T47D (cell line): ENCODE results near the gene CYB5R3.

Experiments
- DNase-seq, 2 experiments: peaks; one replicate each; pipeline versions ENCODE4 v3.0.0 to v3.0.0-alpha.2; 2011 to 2012; ENCODE audit warnings: low read depth in 1 of 2, low spot score in 1 of 2
- JUND ChIP-seq: IDR thresholded peaks from 2 replicates; pipeline ENCODE4 v1.6.1; 2012; ENCODE audit warnings: low read depth
- in situ Hi-C: cut with HindIII; loops from 2 replicates; pipeline ENCODE4 v1.10.0; 2016; ENCODE audit warnings: low sequenced_read_pairs, low pct_unique_long_range_greater_than_20kb

Gene CYB5R3

GRCh38 chr22:42649246-42650099 is at the start of gene CYB5R3:
CYB5R3 (minus strand) TSS chr22:42649392; CDS start chr22:42649315, 77 bp downstream.
- no peak for TF ChIP-seq JUND
- in situ Hi-C loops, result no loop called here
- DNase-seq, result peak; percentile 72 to 90

GRCh38 chr22:42697542-42698013 is 48.4 kb upstream of the CYB5R3 start:
- no peak for DNase-seq

GRCh38 chr22:42696331-42696967 is 47.3 kb upstream of the CYB5R3 start:
- no peak for TF ChIP-seq JUND
- DNase-seq, result no peak
- in situ Hi-C loops, result no loop called here

More at GRCh38 chr22:42697542-42698013, 48.4 kb upstream of the CYB5R3 start:
- in situ Hi-C loops, result no loop called here
- TF ChIP-seq JUND, result no peak

GRCh38 chr22:42695294-42695693 is 46.1 kb upstream of the CYB5R3 start:
- no peak for DNase-seq
- in situ Hi-C loops, result no loop called here
- no peak for TF ChIP-seq JUND

GRCh38 chr22:42693763-42694683 is 44.8 kb upstream of the CYB5R3 start:
- TF ChIP-seq JUND, result no peak
- in situ Hi-C loops, result no loop called here

GRCh38 chr22:42693055-42693762 is 44.0 kb upstream of the CYB5R3 start:
- no peak for TF ChIP-seq JUND
- no peak for DNase-seq
- in situ Hi-C loops, result no loop called here

More at GRCh38 chr22:42693763-42694683, 44.8 kb upstream of the CYB5R3 start:
- no peak for DNase-seq

GRCh38 chr22:42692239-42693054 is 43.3 kb upstream of the CYB5R3 start:
- in situ Hi-C loops, result no loop called here
- DNase-seq, result no peak
- TF ChIP-seq JUND, result no peak

GRCh38 chr22:42691440-42691839 is 42.2 kb upstream of the CYB5R3 start:
- in situ Hi-C loops, result no loop called here
- TF ChIP-seq JUND, result no peak
- DNase-seq, result no peak

- peak; percentile 41 to 89 for DNase-seq
- no peak for TF ChIP-seq JUND
- in situ Hi-C loops, result no loop called here
Observed at GRCh38 chr22:42688241-42689211, 39.3 kb upstream of the CYB5R3 start.
